Measurements from ENCODE around the gene MSH3.

MSH3 gene

GRCh38 chr5:80609692-80610091, 44.8 kb upstream of the MSH3 start:
- TF ChIP-seq CEBPB (IDR thresholded peaks at IDR 0.05) (no peak), FOXM1 (IDR thresholded peaks at IDR 0.05; ENCODE audit: borderline replicate concordance, low read depth) (no peak), TAF1 (IDR thresholded peaks at IDR 0.05; ENCODE audit: low read depth) (no peak), NFIC (IDR thresholded peaks at IDR 0.05) (no peak), CREB1 (IDR thresholded peaks at IDR 0.05; ENCODE audit: low read depth) (no peak), USF1 (IDR thresholded peaks at IDR 0.05) (no peak), EGR1 (IDR thresholded peaks at IDR 0.05) (no peak), REST (IDR thresholded peaks at IDR 0.05; ENCODE audit: low read depth) (no peak), RAD21 (IDR thresholded peaks at IDR 0.05; ENCODE audit: low read depth) (no peak), MAX (IDR thresholded peaks at IDR 0.05) (no peak), ZBTB7A (IDR thresholded peaks at IDR 0.05; ENCODE audit: low read depth) (no peak), TCF12 (IDR thresholded peaks at IDR 0.05; ENCODE audit: low read depth) (no peak), YY1 (IDR thresholded peaks at IDR 0.05; ENCODE audit: low read depth) (no peak)

GRCh38 chr5:80615266-80615914, 39.1 kb upstream of the MSH3 start:
- no peak for TF ChIP-seq ZBTB7A (IDR thresholded peaks at IDR 0.05; ENCODE audit: low read depth)
- no peak for TF ChIP-seq USF1 (IDR thresholded peaks at IDR 0.05)
- no peak for TF ChIP-seq EGR1 (IDR thresholded peaks at IDR 0.05)
- TF ChIP-seq RAD21 (IDR thresholded peaks at IDR 0.05; ENCODE audit: low read depth), result no peak
- TF ChIP-seq REST (IDR thresholded peaks at IDR 0.05; ENCODE audit: low read depth), result no peak
- no peak for TF ChIP-seq CEBPB (IDR thresholded peaks at IDR 0.05)
- no peak for TF ChIP-seq MAX (IDR thresholded peaks at IDR 0.05)
- TF ChIP-seq TEAD4 (IDR thresholded peaks at IDR 0.05), result no peak

GRCh38 chr5:80618438-80618837, 36.0 kb upstream of the MSH3 start:
- no peak for TF ChIP-seq MAX (IDR thresholded peaks at IDR 0.05)
- no peak for TF ChIP-seq CREB1 (IDR thresholded peaks at IDR 0.05; ENCODE audit: low read depth)
- no peak for TF ChIP-seq FOXM1 (IDR thresholded peaks at IDR 0.05; ENCODE audit: borderline replicate concordance, low read depth)
- TF ChIP-seq CEBPB (IDR thresholded peaks at IDR 0.05), result no peak
- TF ChIP-seq REST (IDR thresholded peaks at IDR 0.05; ENCODE audit: low read depth), result no peak
- no peak for TF ChIP-seq EP300 (IDR thresholded peaks at IDR 0.05; ENCODE audit: borderline replicate concordance)
- no peak for TF ChIP-seq NFIC (IDR thresholded peaks at IDR 0.05)

- TF ChIP-seq ZBTB7A (IDR thresholded peaks at IDR 0.05; ENCODE audit: low read depth), result no peak
- TF ChIP-seq MAX (IDR thresholded peaks at IDR 0.05), result no peak
- no peak for TF ChIP-seq YY1 (IDR thresholded peaks at IDR 0.05; ENCODE audit: low read depth)
- TF ChIP-seq FOXM1 (IDR thresholded peaks at IDR 0.05; ENCODE audit: borderline replicate concordance, low read depth), result no peak
- no peak for TF ChIP-seq NFIC (IDR thresholded peaks at IDR 0.05)
- no peak for TF ChIP-seq EP300 (IDR thresholded peaks at IDR 0.05; ENCODE audit: borderline replicate concordance)
- no peak for TF ChIP-seq CEBPB (IDR thresholded peaks at IDR 0.05)
- no peak for TF ChIP-seq RAD21 (IDR thresholded peaks at IDR 0.05; ENCODE audit: low read depth)
- TF ChIP-seq EGR1 (IDR thresholded peaks at IDR 0.05), result no peak
- TF ChIP-seq USF1 (IDR thresholded peaks at IDR 0.05), result no peak
- no peak for TF ChIP-seq TAF1 (IDR thresholded peaks at IDR 0.05; ENCODE audit: low read depth)
- TF ChIP-seq CREB1 (IDR thresholded peaks at IDR 0.05; ENCODE audit: low read depth), result no peak
- TF ChIP-seq TCF12 (IDR thresholded peaks at IDR 0.05; ENCODE audit: low read depth), result no peak
- TF ChIP-seq TEAD4 (IDR thresholded peaks at IDR 0.05), result no peak
- no peak for TF ChIP-seq REST (IDR thresholded peaks at IDR 0.05; ENCODE audit: low read depth)
Measured at GRCh38 chr5:80619086-80619485, 35.4 kb upstream of the MSH3 start.
